WTC11 (cell line): ENCODE results near the gene PLSCR5. TPM values are rescaled to one million over a fixed set of nuclear protein-coding genes. Genes with fewer than 3 reads are reported as not detected.

Experiments used
- ATAC-seq: fragments of 200-7000 bp; cut with Tn5 transposase; 2 replicates; pipeline ENCODE4 v1.10.0; 2021; ENCODE audit warnings: mild to moderate bottlenecking, moderate library complexity
- CTCF ChIA-PET: fragments of 300-600 bp; sonication (Branson Sonifier 250); formaldehyde crosslinking; loops from one replicate; lab custom pipeline; 2021; ENCODE audit warnings: antibody characterized with exemption; lab: Charles Lee
- POLR2A ChIA-PET: fragments of 350-600 bp; sonication (Branson Sonifier 250); formaldehyde crosslinking; loops from one replicate; lab custom pipeline; 2021; ENCODE audit warnings: antibody characterized with exemption; lab: Charles Lee
- DNase-seq: peaks from one replicate; pipeline ENCODE4 v3.0.0; 2021; ENCODE audit warnings: low spot score
- H3K27ac Mint-ChIP-seq: 2 replicates; pipeline ENCODE4 v1.8.0; 2021; ENCODE audit warnings: mixed read lengths
- H3K27me3 Mint-ChIP-seq: 2 replicates; pipeline ENCODE4 v1.8.0; 2021; ENCODE audit warnings: low read depth, mild to moderate bottlenecking, moderate library complexity, mixed read lengths
- H3K36me3 Mint-ChIP-seq: 2 replicates; pipeline ENCODE4 v1.8.0; 2021; ENCODE audit warnings: mixed read lengths
- H3K4me1 Mint-ChIP-seq: 2 replicates; pipeline ENCODE4 v1.8.0; 2022; ENCODE audit warnings: mixed read lengths
- H3K4me3 Mint-ChIP-seq: 2 replicates; pipeline ENCODE4 v1.8.0; 2021; ENCODE audit warnings: mild to moderate bottlenecking, moderate library complexity, mixed read lengths
- H3K9me3 Mint-ChIP-seq: 2 replicates; pipeline ENCODE4 v1.8.0; 2021; ENCODE audit warnings: mixed read lengths
- CREB1 ChIP-seq: sonication (generic); formaldehyde crosslinking; IDR thresholded peaks from 2 replicates; pipeline ENCODE4 v1.8.0; 2023; ENCODE audit warnings: mild to moderate bottlenecking, missing genetic modification reagents
- ELF4 ChIP-seq: sonication (generic); formaldehyde crosslinking; IDR thresholded peaks from 2 replicates; pipeline ENCODE4 v1.8.1; 2022; ENCODE audit warnings: low read depth, mild to moderate bottlenecking, moderate library complexity, missing genetic modification reagents
- FOXP1 ChIP-seq: sonication (generic); formaldehyde crosslinking; IDR thresholded peaks from 2 replicates; pipeline ENCODE4 v1.8.0; 2022; ENCODE audit warnings: missing genetic modification reagents, mild to moderate bottlenecking, moderate library complexity, borderline replicate concordance
- GABPB1 ChIP-seq: sonication (generic); formaldehyde crosslinking; IDR thresholded peaks from 2 replicates; pipeline ENCODE4 v1.8.1; 2023; ENCODE audit warnings: mild to moderate bottlenecking, missing genetic modification reagents
- NR3C1 ChIP-seq: sonication (generic); formaldehyde crosslinking; conservative IDR thresholded peaks from 2 replicates; pipeline ENCODE4 v1.8.1; 2023; ENCODE audit warnings: low read depth, mild to moderate bottlenecking, missing genetic modification reagents
- TEAD4 ChIP-seq: sonication (generic); formaldehyde crosslinking; IDR thresholded peaks from 2 replicates; pipeline ENCODE4 v1.8.0; 2022; ENCODE audit warnings: mild to moderate bottlenecking, missing genetic modification reagents
- ZBTB21 ChIP-seq: sonication (generic); formaldehyde crosslinking; IDR thresholded peaks from 2 replicates; pipeline ENCODE4 v1.8.1; 2023; ENCODE audit warnings: mild to moderate bottlenecking, missing genetic modification reagents, borderline replicate concordance
- ZNF138 ChIP-seq: sonication (generic); formaldehyde crosslinking; conservative IDR thresholded peaks from 2 replicates; pipeline ENCODE4 v1.8.1; 2022; ENCODE audit warnings: mild to moderate bottlenecking, moderate library complexity, missing genetic modification reagents
- ZNF219 ChIP-seq: sonication (generic); formaldehyde crosslinking; IDR thresholded peaks from 2 replicates; pipeline ENCODE4 v1.8.0; 2023; ENCODE audit warnings: missing genetic modification reagents, mild to moderate bottlenecking, borderline replicate concordance
- total RNA-seq: library from RNA; stranded (reverse); gene quantifications from 3 replicates; pipeline ENCODE4 v1.2.3, GENCODE V29; 2021
- TF ChIP-seq, protein P1 (sequence below): sonication (generic); formaldehyde crosslinking; IDR thresholded peaks from 2 replicates; pipeline ENCODE4 v1.8.0; 2023; ENCODE audit warnings: mild to moderate bottlenecking, missing genetic modification reagents
- TF ChIP-seq, protein P2 (sequence below): sonication (generic); formaldehyde crosslinking; IDR thresholded peaks from 2 replicates; pipeline ENCODE4 v1.8.1; 2022; ENCODE audit warnings: low read depth, mild to moderate bottlenecking, moderate library complexity, missing genetic modification reagents, borderline replicate concordance
- TF ChIP-seq, protein P3 (sequence below): sonication (generic); formaldehyde crosslinking; IDR thresholded peaks from 2 replicates; pipeline ENCODE4 v1.8.1; 2023; ENCODE audit warnings: mild to moderate bottlenecking, missing genetic modification reagents, borderline replicate concordance
- TF ChIP-seq, protein P4 (sequence below): sonication (generic); formaldehyde crosslinking; IDR thresholded peaks from 2 replicates; pipeline ENCODE4 v1.8.0; 2023; ENCODE audit warnings: missing genetic modification reagents, mild to moderate bottlenecking, borderline replicate concordance
- TF ChIP-seq, protein P5 (sequence below): fragments of 250-450 bp; sonication (Bioruptor Pico); IDR thresholded peaks from 2 replicates; pipeline ENCODE4 v1.9.0; 2021; ENCODE audit warnings: mild to moderate bottlenecking
- TF ChIP-seq, protein P6 (sequence below): sonication (generic); formaldehyde crosslinking; IDR thresholded peaks from 2 replicates; pipeline ENCODE4 v1.8.0; 2023; ENCODE audit warnings: missing genetic modification reagents
- TF ChIP-seq, protein P7 (sequence below): sonication (generic); formaldehyde crosslinking; IDR thresholded peaks from 2 replicates; pipeline ENCODE4 v1.8.1; 2023; ENCODE audit warnings: mild to moderate bottlenecking, missing genetic modification reagents
- TF ChIP-seq, protein P8 (sequence below): sonication (generic); formaldehyde crosslinking; IDR thresholded peaks from 2 replicates; pipeline ENCODE4 v1.8.1; 2022; ENCODE audit warnings: low read depth, missing genetic modification reagents, borderline replicate concordance

The PLSCR5 gene
- total RNA-seq, 1 experiment from 2014 or later: not detected

DNA sequence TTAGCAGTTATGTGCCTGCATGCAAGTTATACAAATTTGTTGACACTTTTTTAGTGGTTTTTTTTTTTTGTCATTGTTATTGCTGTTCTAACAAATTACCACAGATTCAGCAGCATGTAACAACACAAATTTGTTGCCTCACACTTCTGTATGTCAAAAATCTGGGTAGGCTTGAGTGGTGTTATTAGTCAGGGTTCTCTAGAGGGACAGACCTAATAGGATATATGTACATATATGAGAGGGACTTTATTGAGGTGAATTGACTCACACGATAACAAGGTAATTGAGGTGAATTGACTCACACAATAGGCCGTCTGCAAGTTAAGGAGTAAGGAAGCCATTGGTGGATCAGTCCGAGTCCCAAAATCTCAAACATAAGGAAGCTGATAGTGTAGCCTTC lies 45.8 kb downstream of the PLSCR5 start (continued):
- TF ChIP-seq, protein P1, sequence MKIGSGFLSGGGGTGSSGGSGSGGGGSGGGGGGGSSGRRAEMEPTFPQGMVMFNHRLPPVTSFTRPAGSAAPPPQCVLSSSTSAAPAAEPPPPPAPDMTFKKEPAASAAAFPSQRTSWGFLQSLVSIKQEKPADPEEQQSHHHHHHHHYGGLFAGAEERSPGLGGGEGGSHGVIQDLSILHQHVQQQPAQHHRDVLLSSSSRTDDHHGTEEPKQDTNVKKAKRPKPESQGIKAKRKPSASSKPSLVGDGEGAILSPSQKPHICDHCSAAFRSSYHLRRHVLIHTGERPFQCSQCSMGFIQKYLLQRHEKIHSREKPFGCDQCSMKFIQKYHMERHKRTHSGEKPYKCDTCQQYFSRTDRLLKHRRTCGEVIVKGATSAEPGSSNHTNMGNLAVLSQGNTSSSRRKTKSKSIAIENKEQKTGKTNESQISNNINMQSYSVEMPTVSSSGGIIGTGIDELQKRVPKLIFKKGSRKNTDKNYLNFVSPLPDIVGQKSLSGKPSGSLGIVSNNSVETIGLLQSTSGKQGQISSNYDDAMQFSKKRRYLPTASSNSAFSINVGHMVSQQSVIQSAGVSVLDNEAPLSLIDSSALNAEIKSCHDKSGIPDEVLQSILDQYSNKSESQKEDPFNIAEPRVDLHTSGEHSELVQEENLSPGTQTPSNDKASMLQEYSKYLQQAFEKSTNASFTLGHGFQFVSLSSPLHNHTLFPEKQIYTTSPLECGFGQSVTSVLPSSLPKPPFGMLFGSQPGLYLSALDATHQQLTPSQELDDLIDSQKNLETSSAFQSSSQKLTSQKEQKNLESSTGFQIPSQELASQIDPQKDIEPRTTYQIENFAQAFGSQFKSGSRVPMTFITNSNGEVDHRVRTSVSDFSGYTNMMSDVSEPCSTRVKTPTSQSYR: no peak
- TF ChIP-seq, protein P2, sequence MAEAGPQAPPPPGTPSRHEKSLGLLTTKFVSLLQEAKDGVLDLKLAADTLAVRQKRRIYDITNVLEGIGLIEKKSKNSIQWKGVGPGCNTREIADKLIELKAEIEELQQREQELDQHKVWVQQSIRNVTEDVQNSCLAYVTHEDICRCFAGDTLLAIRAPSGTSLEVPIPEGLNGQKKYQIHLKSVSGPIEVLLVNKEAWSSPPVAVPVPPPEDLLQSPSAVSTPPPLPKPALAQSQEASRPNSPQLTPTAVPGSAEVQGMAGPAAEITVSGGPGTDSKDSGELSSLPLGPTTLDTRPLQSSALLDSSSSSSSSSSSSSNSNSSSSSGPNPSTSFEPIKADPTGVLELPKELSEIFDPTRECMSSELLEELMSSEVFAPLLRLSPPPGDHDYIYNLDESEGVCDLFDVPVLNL (CRISPR knock-in tag): no peak
- TF ChIP-seq CREB1 (CRISPR knock-in tag) (no peak), ZNF219 (CRISPR knock-in tag) (no peak), FOXP1 (no peak)
- TF ChIP-seq, protein P3, sequence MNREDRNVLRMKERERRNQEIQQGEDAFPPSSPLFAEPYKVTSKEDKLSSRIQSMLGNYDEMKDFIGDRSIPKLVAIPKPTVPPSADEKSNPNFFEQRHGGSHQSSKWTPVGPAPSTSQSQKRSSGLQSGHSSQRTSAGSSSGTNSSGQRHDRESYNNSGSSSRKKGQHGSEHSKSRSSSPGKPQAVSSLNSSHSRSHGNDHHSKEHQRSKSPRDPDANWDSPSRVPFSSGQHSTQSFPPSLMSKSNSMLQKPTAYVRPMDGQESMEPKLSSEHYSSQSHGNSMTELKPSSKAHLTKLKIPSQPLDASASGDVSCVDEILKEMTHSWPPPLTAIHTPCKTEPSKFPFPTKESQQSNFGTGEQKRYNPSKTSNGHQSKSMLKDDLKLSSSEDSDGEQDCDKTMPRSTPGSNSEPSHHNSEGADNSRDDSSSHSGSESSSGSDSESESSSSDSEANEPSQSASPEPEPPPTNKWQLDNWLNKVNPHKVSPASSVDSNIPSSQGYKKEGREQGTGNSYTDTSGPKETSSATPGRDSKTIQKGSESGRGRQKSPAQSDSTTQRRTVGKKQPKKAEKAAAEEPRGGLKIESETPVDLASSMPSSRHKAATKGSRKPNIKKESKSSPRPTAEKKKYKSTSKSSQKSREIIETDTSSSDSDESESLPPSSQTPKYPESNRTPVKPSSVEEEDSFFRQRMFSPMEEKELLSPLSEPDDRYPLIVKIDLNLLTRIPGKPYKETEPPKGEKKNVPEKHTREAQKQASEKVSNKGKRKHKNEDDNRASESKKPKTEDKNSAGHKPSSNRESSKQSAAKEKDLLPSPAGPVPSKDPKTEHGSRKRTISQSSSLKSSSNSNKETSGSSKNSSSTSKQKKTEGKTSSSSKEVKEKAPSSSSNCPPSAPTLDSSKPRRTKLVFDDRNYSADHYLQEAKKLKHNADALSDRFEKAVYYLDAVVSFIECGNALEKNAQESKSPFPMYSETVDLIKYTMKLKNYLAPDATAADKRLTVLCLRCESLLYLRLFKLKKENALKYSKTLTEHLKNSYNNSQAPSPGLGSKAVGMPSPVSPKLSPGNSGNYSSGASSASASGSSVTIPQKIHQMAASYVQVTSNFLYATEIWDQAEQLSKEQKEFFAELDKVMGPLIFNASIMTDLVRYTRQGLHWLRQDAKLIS (CRISPR knock-in tag): no peak
- TF ChIP-seq, all 79 proteins: peak for 0

DNA sequence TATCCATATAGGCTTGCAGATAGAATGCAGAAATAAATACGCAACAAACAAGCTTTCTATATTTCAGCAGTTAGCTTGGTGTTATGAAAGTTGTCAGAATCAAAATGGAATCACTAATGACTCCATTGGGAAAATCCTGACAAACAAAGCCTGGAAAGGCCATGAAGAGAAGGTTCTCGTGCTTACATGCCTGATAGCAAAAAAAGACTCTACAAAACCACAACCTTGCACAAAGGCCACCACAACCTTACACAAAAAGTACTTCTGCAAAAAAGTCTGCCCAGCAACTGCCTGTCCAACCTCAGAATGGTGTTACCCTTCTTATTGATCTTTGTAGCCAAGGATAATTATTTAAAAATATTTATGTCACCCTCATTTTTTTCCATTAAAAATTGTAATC lies 46.4 kb downstream of the PLSCR5 start:
- no peak for ATAC-seq
- no peak overlapping the region for H3K27ac Mint-ChIP-seq
- peaks cover 8% of the 10 kb centered on the region for H3K4me1 Mint-ChIP-seq
- TF ChIP-seq, protein P4, sequence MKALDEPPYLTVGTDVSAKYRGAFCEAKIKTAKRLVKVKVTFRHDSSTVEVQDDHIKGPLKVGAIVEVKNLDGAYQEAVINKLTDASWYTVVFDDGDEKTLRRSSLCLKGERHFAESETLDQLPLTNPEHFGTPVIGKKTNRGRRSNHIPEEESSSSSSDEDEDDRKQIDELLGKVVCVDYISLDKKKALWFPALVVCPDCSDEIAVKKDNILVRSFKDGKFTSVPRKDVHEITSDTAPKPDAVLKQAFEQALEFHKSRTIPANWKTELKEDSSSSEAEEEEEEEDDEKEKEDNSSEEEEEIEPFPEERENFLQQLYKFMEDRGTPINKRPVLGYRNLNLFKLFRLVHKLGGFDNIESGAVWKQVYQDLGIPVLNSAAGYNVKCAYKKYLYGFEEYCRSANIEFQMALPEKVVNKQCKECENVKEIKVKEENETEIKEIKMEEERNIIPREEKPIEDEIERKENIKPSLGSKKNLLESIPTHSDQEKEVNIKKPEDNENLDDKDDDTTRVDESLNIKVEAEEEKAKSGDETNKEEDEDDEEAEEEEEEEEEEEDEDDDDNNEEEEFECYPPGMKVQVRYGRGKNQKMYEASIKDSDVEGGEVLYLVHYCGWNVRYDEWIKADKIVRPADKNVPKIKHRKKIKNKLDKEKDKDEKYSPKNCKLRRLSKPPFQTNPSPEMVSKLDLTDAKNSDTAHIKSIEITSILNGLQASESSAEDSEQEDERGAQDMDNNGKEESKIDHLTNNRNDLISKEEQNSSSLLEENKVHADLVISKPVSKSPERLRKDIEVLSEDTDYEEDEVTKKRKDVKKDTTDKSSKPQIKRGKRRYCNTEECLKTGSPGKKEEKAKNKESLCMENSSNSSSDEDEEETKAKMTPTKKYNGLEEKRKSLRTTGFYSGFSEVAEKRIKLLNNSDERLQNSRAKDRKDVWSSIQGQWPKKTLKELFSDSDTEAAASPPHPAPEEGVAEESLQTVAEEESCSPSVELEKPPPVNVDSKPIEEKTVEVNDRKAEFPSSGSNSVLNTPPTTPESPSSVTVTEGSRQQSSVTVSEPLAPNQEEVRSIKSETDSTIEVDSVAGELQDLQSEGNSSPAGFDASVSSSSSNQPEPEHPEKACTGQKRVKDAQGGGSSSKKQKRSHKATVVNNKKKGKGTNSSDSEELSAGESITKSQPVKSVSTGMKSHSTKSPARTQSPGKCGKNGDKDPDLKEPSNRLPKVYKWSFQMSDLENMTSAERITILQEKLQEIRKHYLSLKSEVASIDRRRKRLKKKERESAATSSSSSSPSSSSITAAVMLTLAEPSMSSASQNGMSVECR: no peak
- TF ChIP-seq ELF4 (CRISPR knock-in tag): no peak
- TF ChIP-seq, protein P5, sequence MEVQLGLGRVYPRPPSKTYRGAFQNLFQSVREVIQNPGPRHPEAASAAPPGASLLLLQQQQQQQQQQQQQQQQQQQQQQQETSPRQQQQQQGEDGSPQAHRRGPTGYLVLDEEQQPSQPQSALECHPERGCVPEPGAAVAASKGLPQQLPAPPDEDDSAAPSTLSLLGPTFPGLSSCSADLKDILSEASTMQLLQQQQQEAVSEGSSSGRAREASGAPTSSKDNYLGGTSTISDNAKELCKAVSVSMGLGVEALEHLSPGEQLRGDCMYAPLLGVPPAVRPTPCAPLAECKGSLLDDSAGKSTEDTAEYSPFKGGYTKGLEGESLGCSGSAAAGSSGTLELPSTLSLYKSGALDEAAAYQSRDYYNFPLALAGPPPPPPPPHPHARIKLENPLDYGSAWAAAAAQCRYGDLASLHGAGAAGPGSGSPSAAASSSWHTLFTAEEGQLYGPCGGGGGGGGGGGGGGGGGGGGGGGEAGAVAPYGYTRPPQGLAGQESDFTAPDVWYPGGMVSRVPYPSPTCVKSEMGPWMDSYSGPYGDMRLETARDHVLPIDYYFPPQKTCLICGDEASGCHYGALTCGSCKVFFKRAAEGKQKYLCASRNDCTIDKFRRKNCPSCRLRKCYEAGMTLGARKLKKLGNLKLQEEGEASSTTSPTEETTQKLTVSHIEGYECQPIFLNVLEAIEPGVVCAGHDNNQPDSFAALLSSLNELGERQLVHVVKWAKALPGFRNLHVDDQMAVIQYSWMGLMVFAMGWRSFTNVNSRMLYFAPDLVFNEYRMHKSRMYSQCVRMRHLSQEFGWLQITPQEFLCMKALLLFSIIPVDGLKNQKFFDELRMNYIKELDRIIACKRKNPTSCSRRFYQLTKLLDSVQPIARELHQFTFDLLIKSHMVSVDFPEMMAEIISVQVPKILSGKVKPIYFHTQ (CRISPR knock-in tag): no peak
- TF ChIP-seq, protein P6, sequence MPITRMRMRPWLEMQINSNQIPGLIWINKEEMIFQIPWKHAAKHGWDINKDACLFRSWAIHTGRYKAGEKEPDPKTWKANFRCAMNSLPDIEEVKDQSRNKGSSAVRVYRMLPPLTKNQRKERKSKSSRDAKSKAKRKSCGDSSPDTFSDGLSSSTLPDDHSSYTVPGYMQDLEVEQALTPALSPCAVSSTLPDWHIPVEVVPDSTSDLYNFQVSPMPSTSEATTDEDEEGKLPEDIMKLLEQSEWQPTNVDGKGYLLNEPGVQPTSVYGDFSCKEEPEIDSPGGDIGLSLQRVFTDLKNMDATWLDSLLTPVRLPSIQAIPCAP (CRISPR knock-in tag): no peak
- TF ChIP-seq TEAD4 (CRISPR knock-in tag): no peak
- TF ChIP-seq, protein P7, sequence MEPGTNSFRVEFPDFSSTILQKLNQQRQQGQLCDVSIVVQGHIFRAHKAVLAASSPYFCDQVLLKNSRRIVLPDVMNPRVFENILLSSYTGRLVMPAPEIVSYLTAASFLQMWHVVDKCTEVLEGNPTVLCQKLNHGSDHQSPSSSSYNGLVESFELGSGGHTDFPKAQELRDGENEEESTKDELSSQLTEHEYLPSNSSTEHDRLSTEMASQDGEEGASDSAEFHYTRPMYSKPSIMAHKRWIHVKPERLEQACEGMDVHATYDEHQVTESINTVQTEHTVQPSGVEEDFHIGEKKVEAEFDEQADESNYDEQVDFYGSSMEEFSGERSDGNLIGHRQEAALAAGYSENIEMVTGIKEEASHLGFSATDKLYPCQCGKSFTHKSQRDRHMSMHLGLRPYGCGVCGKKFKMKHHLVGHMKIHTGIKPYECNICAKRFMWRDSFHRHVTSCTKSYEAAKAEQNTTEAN: no peak
- TF ChIP-seq, protein P8, sequence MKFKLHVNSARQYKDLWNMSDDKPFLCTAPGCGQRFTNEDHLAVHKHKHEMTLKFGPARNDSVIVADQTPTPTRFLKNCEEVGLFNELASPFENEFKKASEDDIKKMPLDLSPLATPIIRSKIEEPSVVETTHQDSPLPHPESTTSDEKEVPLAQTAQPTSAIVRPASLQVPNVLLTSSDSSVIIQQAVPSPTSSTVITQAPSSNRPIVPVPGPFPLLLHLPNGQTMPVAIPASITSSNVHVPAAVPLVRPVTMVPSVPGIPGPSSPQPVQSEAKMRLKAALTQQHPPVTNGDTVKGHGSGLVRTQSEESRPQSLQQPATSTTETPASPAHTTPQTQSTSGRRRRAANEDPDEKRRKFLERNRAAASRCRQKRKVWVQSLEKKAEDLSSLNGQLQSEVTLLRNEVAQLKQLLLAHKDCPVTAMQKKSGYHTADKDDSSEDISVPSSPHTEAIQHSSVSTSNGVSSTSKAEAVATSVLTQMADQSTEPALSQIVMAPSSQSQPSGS (CRISPR knock-in tag): no peak
- TF ChIP-seq ZBTB21: no peak
- TF ChIP-seq NR3C1 (CRISPR knock-in tag): no peak
- TF ChIP-seq ZNF138 (CRISPR knock-in tag): no peak
- no peak for TF ChIP-seq GABPB1

More for the DNA sequence above, 46.4 kb downstream of the PLSCR5 start:
- Mint-ChIP-seq H3K36me3 (peaks cover 30% of the 10 kb centered on the region), H3K27me3 (peaks cover 4% of the 10 kb centered on the region; the same call in 1 of the 2 replicates), H3K4me3 (no peak overlapping the region), H3K9me3 (peaks cover 59% of the 10 kb centered on the region)
- POLR2A ChIA-PET: no interaction called here
- no peak for DNase-seq
- CTCF ChIA-PET: no interaction called here
